ENCODE data around the gene CREBRF. TPM values are rescaled to one million over a fixed set of nuclear protein-coding genes. Genes with fewer than 3 reads are reported as not detected.

CREBRF gene
- total and polyA plus RNA-seq, 2 of the 4 experiments (the other 2 are of a cell fraction): 3.2 to 16.1 TPM

GRCh38 chr5:173188280-173188679 is 132.1 kb downstream of the CREBRF start:
- H3K23ac ChIP-seq (ENCODE audit: low read depth, low read length): no peak overlapping the region
- H2BK20ac ChIP-seq (ENCODE audit: low read depth, low read length): no peak overlapping the region
- H4K5ac ChIP-seq (ENCODE audit: low read depth, low read length): no peak overlapping the region
- intact Hi-C loops (cut with micrococcal nuclease): no loop called here
- H3K36me3 ChIP-seq (ENCODE audit: control insufficient read depth, insufficient read depth, low read length): no peaks in the 10 kb centered on the region
- H3K18ac ChIP-seq (ENCODE audit: low read depth, low read length): no peak overlapping the region
- dilution Hi-C loops (cut with HindIII; ENCODE audit: low sequenced_read_pairs, unreplicated experiment): no loop called here
- H2BK5ac ChIP-seq (ENCODE audit: low read depth, low read length, poor library complexity, severe bottlenecking): no peak overlapping the region
- H4K8ac ChIP-seq (ENCODE audit: low read depth in 2 of 2, low read length in 2 of 2): no peak overlapping the region
- in situ Hi-C loops (cut with MboI; ENCODE audit: low sequenced_read_pairs): no loop called here
- H2BK15ac ChIP-seq (ENCODE audit: low read depth, low read length): no peak overlapping the region
- ChIA-PET CTCF (no interaction called here), POLR2A (ENCODE audit: unreplicated experiment) (no interaction called here)
- no peak overlapping the region for H2AK9ac ChIP-seq (replicated peaks; ENCODE audit: low read depth, low read length, poor library complexity)
- H3K4me3 ChIP-seq (ENCODE audit: insufficient read depth, low read depth, low read length): no peak overlapping the region
- H2AFZ ChIP-seq (replicated peaks; ENCODE audit: low read length, poor library complexity): no peak overlapping the region
- no peaks in the 10 kb centered on the region for H3K9me3 ChIP-seq (ENCODE audit: control insufficient read depth, insufficient read depth, low read length)
- no peak overlapping the region for H2BK120ac ChIP-seq (ENCODE audit: low read depth, low read length)
- no peak overlapping the region for H3K4me2 ChIP-seq (ENCODE audit: low read depth, low read length)
- no peak overlapping the region for H3K56ac ChIP-seq (ENCODE audit: extremely low read depth, insufficient read depth, low read length)
- no CpG with 5 or more reads among the region's 2 CpGs for WGBS, 2 experiments (ENCODE audit: extremely low coverage in 2 of 2, insufficient read length in 1 of 2)
- H4K20me1 ChIP-seq (ENCODE audit: insufficient read depth, low read length): no peaks in the 10 kb centered on the region
- H3K9ac ChIP-seq (ENCODE audit: low read depth, low read length): no peak overlapping the region
- TF ChIP-seq, protein P1, sequence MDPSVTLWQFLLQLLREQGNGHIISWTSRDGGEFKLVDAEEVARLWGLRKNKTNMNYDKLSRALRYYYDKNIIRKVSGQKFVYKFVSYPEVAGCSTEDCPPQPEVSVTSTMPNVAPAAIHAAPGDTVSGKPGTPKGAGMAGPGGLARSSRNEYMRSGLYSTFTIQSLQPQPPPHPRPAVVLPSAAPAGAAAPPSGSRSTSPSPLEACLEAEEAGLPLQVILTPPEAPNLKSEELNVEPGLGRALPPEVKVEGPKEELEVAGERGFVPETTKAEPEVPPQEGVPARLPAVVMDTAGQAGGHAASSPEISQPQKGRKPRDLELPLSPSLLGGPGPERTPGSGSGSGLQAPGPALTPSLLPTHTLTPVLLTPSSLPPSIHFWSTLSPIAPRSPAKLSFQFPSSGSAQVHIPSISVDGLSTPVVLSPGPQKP (IDR thresholded peaks at IDR 0.05; ENCODE audit: borderline replicate concordance, low read depth, low read length): no peak
- TF ChIP-seq RFX5 (IDR thresholded peaks at IDR 0.05; ENCODE audit: low read depth, low read length): no peak
- no peak for TF ChIP-seq RCOR1 (IDR thresholded peaks at IDR 0.05; ENCODE audit: insufficient replicate concordance, low read length)
- TF ChIP-seq BHLHE40 (IDR thresholded peaks at IDR 0.05; ENCODE audit: low read depth, low read length): no peak
- no peak for TF ChIP-seq FOS (IDR thresholded peaks at IDR 0.05; ENCODE audit: low read depth, low read length)
- TF ChIP-seq, protein P2, sequence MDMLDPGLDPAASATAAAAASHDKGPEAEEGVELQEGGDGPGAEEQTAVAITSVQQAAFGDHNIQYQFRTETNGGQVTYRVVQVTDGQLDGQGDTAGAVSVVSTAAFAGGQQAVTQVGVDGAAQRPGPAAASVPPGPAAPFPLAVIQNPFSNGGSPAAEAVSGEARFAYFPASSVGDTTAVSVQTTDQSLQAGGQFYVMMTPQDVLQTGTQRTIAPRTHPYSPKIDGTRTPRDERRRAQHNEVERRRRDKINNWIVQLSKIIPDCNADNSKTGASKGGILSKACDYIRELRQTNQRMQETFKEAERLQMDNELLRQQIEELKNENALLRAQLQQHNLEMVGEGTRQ (IDR thresholded peaks at IDR 0.05; ENCODE audit: low read depth, low read length): no peak
- TF ChIP-seq CHD1 (IDR thresholded peaks at IDR 0.05; ENCODE audit: low read depth, low read length): no peak
- no peak for TF ChIP-seq RAD21 (IDR thresholded peaks at IDR 0.05; ENCODE audit: low read length)
- no peak for TF ChIP-seq NFE2L2 (IDR thresholded peaks at IDR 0.05; ENCODE audit: low read depth, low read length)
- no peak for TF ChIP-seq SMC3 (IDR thresholded peaks at IDR 0.05; ENCODE audit: low read depth, low read length)
- TF ChIP-seq MXI1 (IDR thresholded peaks at IDR 0.05; ENCODE audit: borderline replicate concordance, low read depth, low read length): no peak
- H3K27me3 ChIP-seq (ENCODE audit: control insufficient read depth, insufficient read depth, low read length): peaks cover 29% of the 10 kb centered on the region
- DNase-seq (no peak), ATAC-seq (ENCODE audit: low read depth) (no peak)
- no peak overlapping the region for H3K14ac ChIP-seq (replicated peaks; ENCODE audit: low read depth, low read length)
- H2AK5ac ChIP-seq (ENCODE audit: low read depth, low read length): no peak overlapping the region
- H3K27ac ChIP-seq (ENCODE audit: insufficient read depth, low read length): no peak overlapping the region
- no peaks in the 10 kb centered on the region for H3K9me1 ChIP-seq (ENCODE audit: insufficient read depth, low read length)
- H3K4ac ChIP-seq (ENCODE audit: low read depth, low read length): no peak overlapping the region
- no peak overlapping the region for H4K91ac ChIP-seq (ENCODE audit: insufficient read depth, low read depth, low read length)
- H3K79me1 ChIP-seq (ENCODE audit: low read depth in 1 of 2, low read length in 2 of 2): no peaks in the 10 kb centered on the region
- no TSS peak for BruUV-seq (replicated peaks)
- no peaks in the 10 kb centered on the region for H3K4me1 ChIP-seq (ENCODE audit: control insufficient read depth, insufficient read depth, low read length)

Data from IMR-90 (cell line).